Vagina (tissue), 2 donors: ENCODE results near the gene CENPU.

ENCODE experiments used
- POLR2A ChIP-seq, 2 donors: fragments of 450-650 bp; IDR thresholded peaks; one replicate each; pipeline ENCODE4 v1.6.1; 2017; ENCODE audit warnings: antibody characterized with exemption in 2 of 2, mild to moderate bottlenecking in 2 of 2, moderate library complexity in 2 of 2
- TF ChIP-seq, protein P1 (sequence below), 3 experiments: fragments of 450-650 bp in 2 of 3; fragments of 200-600 bp in 1 of 3; sonication (generic) in 1 of 3; IDR thresholded peaks; one replicate each; pipeline ENCODE4 v1.5.1; 2017 to 2019; ENCODE audit warnings: antibody characterized with exemption in 3 of 3, mild to moderate bottlenecking in 2 of 3, moderate library complexity in 2 of 3

GRCh38 chr4:184774152-184774551, 40.3 kb upstream of the CENPU start:
- TF ChIP-seq, protein P1, sequence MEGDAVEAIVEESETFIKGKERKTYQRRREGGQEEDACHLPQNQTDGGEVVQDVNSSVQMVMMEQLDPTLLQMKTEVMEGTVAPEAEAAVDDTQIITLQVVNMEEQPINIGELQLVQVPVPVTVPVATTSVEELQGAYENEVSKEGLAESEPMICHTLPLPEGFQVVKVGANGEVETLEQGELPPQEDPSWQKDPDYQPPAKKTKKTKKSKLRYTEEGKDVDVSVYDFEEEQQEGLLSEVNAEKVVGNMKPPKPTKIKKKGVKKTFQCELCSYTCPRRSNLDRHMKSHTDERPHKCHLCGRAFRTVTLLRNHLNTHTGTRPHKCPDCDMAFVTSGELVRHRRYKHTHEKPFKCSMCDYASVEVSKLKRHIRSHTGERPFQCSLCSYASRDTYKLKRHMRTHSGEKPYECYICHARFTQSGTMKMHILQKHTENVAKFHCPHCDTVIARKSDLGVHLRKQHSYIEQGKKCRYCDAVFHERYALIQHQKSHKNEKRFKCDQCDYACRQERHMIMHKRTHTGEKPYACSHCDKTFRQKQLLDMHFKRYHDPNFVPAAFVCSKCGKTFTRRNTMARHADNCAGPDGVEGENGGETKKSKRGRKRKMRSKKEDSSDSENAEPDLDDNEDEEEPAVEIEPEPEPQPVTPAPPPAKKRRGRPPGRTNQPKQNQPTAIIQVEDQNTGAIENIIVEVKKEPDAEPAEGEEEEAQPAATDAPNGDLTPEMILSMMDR (IDR thresholded peaks at IDR 0.05) = no peak
- no peak for TF ChIP-seq POLR2A (IDR thresholded peaks at IDR 0.05)
